Lower leg skin (tissue), 4 donors: ENCODE measurements around the gene SPATA25. TPM values are rescaled to one million over a fixed set of nuclear protein-coding genes. Genes with fewer than 3 reads are reported as not detected.

ENCODE experiments used
- DNase-seq, 2 donors: peaks; one replicate each; pipeline ENCODE4 v3.0.0-alpha.2; 2019; ENCODE audit warnings: low spot score in 2 of 2
- H3K4me3 ChIP-seq: fragments of 200-600 bp; sonication (generic); 2 replicates; pipeline ENCODE4 v1.5.1; 2017; ENCODE audit warnings: mild to moderate bottlenecking, low read depth; ENCODE audit not compliant: poor library complexity, severe bottlenecking
- POLR2A ChIP-seq, 2 donors: fragments of 450-650 bp; IDR thresholded peaks; one replicate each; pipeline ENCODE4 v1.6.1; 2016 to 2017; ENCODE audit warnings: antibody characterized with exemption in 2 of 2, mild to moderate bottlenecking in 1 of 2, moderate library complexity in 1 of 2
- WGBS, 2 donors: methylation state at CpG; one replicate each; pipeline ENCODE4 v1.1.5; 2018; 5-methylcytosine and 5-hydroxymethylcytosine counted together
- intact Hi-C: fragments of 100-400 bp; cut with DNase I; formaldehyde crosslinking; loops from one replicate; pipeline ENCODE4 v1.15.0; 2023; ENCODE audit warnings: low total_unique reads
- total RNA-seq, 4 donors: library from RNA; depleted of rRNA; stranded (reverse); fragments of >200 nt; gene quantifications; one replicate each; pipeline ENCODE4 v1.1.0, GENCODE V29; 2016
- TF ChIP-seq, protein P1 (sequence below), 3 donors: fragments of 450-650 bp; IDR thresholded peaks; one replicate each; pipeline ENCODE4 v1.5.1; 2016; ENCODE audit warnings: antibody characterized with exemption in 3 of 3, mild to moderate bottlenecking in 3 of 3, moderate library complexity in 2 of 3

Gene SPATA25
- total RNA-seq, 4 donors from 2014 or later, result 0.59 to 3.6 (median 1.8) TPM

DNA sequence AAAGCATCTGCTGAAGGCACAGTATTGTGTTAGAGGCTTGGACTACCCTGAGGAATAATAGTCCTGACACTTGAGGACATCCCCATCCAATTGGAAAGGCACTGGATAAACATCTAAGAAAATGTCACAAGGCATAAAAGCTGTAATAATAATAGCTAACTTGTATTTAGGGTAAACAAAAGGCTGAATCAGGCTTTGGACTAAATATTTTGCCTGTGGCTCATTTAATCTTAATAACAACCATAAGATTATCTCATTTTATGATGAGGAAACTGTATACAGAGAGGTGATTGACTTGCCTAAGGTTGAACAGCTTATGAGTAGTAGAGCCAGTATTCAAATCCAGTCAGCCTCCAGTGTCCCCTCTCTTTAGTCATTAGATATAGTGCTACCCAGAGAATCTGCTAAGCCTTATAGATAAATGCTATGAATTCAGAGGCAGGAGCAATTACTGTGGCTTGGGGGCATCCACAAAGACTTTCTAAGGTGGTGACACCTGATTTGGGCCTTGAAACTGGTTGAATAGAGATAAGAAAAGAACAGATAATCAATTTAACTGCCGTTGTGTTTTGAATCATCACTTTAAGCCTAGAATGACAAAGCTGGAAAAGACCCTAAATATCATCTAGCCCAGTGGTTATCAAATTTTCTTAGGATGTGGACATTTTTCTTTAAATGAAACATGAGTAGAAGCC, 13.9 kb downstream of the SPATA25 start:
- intact Hi-C loops, result no loop called here
- WGBS, 2 donors, result 81 to 84% methylated on average over 1 of the region's 1 CpG
- DNase-seq, result no peak
- H3K4me3 ChIP-seq, result no peak overlapping the region
- TF ChIP-seq POLR2A (IDR thresholded peaks at IDR 0.05), result no peak
- TF ChIP-seq, protein P1, sequence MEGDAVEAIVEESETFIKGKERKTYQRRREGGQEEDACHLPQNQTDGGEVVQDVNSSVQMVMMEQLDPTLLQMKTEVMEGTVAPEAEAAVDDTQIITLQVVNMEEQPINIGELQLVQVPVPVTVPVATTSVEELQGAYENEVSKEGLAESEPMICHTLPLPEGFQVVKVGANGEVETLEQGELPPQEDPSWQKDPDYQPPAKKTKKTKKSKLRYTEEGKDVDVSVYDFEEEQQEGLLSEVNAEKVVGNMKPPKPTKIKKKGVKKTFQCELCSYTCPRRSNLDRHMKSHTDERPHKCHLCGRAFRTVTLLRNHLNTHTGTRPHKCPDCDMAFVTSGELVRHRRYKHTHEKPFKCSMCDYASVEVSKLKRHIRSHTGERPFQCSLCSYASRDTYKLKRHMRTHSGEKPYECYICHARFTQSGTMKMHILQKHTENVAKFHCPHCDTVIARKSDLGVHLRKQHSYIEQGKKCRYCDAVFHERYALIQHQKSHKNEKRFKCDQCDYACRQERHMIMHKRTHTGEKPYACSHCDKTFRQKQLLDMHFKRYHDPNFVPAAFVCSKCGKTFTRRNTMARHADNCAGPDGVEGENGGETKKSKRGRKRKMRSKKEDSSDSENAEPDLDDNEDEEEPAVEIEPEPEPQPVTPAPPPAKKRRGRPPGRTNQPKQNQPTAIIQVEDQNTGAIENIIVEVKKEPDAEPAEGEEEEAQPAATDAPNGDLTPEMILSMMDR (IDR thresholded peaks at IDR 0.05), result no peak

DNA sequence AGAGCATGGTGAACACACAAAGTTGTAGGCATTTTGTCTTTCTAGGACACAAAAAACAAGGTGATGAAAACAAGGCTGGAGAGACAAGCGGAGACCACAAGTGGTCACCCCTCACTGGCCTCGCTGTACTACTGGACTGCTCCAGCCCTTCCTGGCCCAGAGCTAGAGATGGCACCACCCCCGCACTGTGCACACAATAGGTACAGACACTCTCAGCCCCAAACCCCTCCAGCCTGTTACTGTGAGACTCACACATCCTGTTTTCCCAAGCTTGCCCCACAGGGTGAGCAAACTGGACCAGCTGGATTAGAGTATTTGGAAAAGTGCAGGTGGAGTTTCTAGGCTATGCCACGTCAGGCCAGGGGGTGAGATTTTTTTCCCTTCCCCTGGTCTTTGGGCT, 14.8 kb downstream of the SPATA25 start:
- WGBS, 2 donors, result 86 to 92% methylated on average over 4 of the region's 4 CpGs
- intact Hi-C loops, result no loop called here

DNA sequence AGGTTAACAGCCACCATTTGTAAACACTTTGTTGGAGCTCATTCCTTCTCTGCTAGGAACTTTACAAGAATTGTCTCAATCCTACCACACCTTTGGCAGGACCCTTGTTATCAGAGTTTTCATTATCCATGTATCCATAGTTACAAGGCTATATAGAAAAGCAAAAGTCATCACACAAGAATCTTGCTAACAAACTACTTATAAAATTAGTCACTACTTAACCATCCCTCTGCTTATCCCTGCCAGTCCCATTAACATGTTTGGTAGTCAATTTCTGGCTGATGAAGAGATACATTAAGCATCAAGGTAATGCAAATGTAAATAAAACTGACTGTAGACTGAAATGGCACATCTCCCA, 19.6 kb downstream of the SPATA25 start:
- TF ChIP-seq POLR2A (IDR thresholded peaks at IDR 0.05), result no peak
- no peak overlapping the region for H3K4me3 ChIP-seq
- intact Hi-C loops, result no loop called here
- no peak for DNase-seq

More for the DNA sequence above, 14.8 kb downstream of the SPATA25 start:
- H3K4me3 ChIP-seq, result no peak overlapping the region
- no peak for DNase-seq
- TF ChIP-seq POLR2A (IDR thresholded peaks at IDR 0.05), result no peak
- TF ChIP-seq, protein P1 (IDR thresholded peaks at IDR 0.05), result no peak

DNA sequence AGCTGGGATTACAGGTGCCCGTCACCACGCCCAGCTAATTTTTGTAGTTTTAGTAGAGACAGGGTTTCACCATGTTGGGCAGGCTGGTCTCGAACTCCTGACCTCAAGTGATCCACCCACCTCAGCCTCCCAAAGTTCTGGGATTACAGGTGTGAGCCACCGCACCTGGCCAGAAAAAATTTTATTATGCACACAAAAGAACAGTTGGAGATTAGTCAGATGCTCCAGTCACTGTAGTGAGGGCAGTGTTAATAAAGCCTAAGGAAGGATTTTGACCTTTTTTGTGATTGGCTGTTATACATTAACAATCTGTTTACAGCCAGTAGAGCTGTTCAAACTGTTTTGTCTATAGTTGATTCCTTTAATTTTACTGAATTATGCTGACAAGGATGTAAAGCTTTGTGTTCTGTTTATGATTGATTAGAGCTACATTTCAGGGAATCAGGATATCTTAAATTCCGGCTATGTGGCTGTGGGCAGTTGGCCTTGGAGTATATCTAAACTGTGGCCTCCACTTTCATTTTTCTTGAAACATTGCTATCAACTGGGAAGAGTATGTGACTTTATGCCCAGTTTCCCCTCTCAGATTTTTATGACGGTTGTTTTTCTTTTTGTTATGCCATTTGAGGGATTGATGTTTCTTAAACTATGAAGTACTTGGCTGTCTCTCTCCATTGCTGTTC, 20.1 kb downstream of the SPATA25 start:
- intact Hi-C loops, result no loop called here
- no peak for TF ChIP-seq POLR2A (IDR thresholded peaks at IDR 0.05)
- TF ChIP-seq, protein P1 (IDR thresholded peaks at IDR 0.05), result no peak
- no peak for DNase-seq
- no peak overlapping the region for H3K4me3 ChIP-seq
- 88% methylated on average over 6 of the region's 6 CpGs for whole genome bisulfite sequencing, 2 donors

DNA sequence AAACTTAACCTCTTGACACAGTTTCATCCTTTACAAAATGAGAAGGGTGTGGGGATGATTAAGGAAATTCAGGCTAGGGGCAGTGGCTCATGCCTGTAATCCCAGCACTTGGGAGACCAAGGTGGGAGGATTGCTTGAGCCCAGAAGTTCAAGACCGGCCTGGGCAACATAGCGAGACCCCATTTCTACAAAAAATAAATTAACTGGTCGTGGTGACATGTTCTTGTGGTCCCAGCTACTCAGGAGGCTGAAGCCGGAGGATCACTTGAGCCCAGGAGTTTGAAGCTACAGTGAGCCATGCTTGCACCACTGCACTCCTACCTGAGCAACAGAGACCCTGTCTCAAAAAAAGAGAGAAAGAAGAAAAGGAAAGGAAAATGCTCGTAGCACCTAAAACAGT, 21.0 kb downstream of the SPATA25 start:
- no peak for DNase-seq
- 88 to 96% methylated on average over 5 of the region's 5 CpGs for WGBS, 2 donors
- TF ChIP-seq POLR2A (IDR thresholded peaks at IDR 0.05), result no peak
- TF ChIP-seq, protein P1 (IDR thresholded peaks at IDR 0.05), result no peak
- intact Hi-C loops, result no loop called here
- no peak overlapping the region for H3K4me3 ChIP-seq

DNA sequence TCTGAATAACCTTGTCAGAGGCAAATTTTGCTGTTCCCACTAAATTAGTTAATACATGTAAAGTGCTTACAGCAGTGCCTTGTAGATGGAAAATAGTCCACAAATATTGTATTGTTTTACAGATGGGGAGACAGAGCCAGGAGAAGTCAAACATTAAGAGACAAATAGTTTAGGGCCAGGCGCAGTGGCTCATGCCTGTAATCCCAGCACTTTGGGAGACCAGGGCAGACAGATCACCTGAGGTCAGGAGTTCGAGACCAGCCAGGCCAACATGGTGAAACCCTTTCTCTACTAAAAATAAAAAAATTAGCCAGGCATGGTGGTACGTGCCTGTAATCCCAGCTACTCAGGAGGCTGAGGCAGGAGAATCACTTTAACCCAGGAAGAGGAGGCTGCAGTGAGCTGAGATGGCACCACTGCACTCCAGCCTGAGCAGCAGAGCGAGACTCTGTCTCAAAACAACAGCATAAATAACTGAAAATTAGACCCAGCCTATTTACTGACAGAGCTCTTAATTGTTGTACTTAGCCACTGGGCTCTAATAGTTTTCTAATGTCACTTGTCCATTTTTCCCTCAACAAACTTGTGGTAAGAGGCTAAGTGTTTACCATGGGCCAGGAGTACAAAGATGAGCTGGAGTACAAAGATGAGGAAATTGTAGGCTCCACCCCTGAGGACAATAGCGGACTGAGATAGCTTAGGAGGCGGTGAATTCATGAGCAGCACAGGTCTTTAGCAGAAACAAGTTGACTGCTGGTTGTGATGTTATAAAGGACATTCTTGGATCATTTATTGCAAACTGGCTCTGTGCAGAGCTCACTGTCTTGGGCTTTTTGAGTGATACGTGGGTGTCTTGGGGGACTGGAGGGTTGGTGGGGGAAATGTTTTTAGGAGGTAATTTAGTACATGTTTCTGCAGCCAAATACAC, 23.6 kb downstream of the SPATA25 start:
- WGBS, 2 donors, result 83 to 88% methylated on average over 7 of the region's 7 CpGs
- no peak overlapping the region for H3K4me3 ChIP-seq
- no peak for DNase-seq
- TF ChIP-seq, protein P1 (IDR thresholded peaks at IDR 0.05), result no peak
- TF ChIP-seq POLR2A (IDR thresholded peaks at IDR 0.05), result no peak
- intact Hi-C loops, result no loop called here
